Neural progenitor cell (in vitro differentiated cells): ENCODE data around the gene PLCB1.

Source experiments
- EZH2 ChIP-seq: fragments of 200-600 bp; sonication (generic); IDR thresholded peaks from 2 replicates; pipeline ENCODE4 v1.6.1; 2017; ENCODE audit warnings: antibody characterized with exemption, mild to moderate bottlenecking, moderate library complexity
- EZH2phosphoT487 ChIP-seq: fragments of 200-600 bp; sonication (generic); IDR thresholded peaks from 2 replicates; pipeline ENCODE4 v1.6.1; 2017; ENCODE audit warnings: antibody characterized with exemption
- TF ChIP-seq, protein P1 (sequence below): fragments of 200-600 bp; sonication (generic); IDR thresholded peaks from 2 replicates; pipeline ENCODE4 v1.5.1; 2017; ENCODE audit warnings: antibody characterized with exemption, mild to moderate bottlenecking

DNA sequence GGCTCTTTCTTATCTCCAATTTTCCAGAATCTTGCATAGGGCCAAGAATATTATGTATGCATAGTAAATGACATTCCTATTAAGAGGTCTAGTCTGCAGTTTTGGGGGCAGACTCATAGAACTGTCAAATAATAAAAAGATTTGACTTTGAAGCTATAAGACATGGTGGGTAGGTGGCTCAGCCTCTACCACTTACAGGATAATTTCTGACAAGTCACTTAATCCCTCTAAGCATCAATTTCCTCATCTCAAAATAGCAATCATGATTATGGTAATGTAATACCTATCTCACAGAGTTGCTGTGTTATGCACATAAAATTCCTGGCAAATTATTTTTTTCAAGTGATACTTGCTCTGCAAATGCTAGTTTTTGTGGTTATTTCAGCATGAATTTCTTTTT is 329.1 kb downstream of the PLCB1 start:
- TF ChIP-seq EZH2 = no peak
- TF ChIP-seq, protein P1, sequence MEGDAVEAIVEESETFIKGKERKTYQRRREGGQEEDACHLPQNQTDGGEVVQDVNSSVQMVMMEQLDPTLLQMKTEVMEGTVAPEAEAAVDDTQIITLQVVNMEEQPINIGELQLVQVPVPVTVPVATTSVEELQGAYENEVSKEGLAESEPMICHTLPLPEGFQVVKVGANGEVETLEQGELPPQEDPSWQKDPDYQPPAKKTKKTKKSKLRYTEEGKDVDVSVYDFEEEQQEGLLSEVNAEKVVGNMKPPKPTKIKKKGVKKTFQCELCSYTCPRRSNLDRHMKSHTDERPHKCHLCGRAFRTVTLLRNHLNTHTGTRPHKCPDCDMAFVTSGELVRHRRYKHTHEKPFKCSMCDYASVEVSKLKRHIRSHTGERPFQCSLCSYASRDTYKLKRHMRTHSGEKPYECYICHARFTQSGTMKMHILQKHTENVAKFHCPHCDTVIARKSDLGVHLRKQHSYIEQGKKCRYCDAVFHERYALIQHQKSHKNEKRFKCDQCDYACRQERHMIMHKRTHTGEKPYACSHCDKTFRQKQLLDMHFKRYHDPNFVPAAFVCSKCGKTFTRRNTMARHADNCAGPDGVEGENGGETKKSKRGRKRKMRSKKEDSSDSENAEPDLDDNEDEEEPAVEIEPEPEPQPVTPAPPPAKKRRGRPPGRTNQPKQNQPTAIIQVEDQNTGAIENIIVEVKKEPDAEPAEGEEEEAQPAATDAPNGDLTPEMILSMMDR = no peak
- no peak for TF ChIP-seq EZH2phosphoT487
